Breast epithelium (tissue), 4 donors: ENCODE results near the gene BSN. TPM values are rescaled to one million over a fixed set of nuclear protein-coding genes. Genes with fewer than 3 reads are reported as not detected.

ENCODE experiments used
- DNase-seq, 2 donors: peaks; one replicate each; pipeline ENCODE4 v3.0.0-alpha.2; 2019; ENCODE audit warnings: low spot score in 2 of 2
- H3K27ac ChIP-seq, 2 donors: fragments of 200-600 bp; sonication (generic) in 1 of 2; one replicate each; pipeline ENCODE4 v1.5.1; 2016 to 2019; ENCODE audit warnings: mild to moderate bottlenecking in 1 of 2
- H3K27me3 ChIP-seq, 2 donors: fragments of 200-600 bp; sonication (generic) in 1 of 2; one replicate each; pipeline versions ENCODE4 v1.5.1 to v1.6.0; 2017 to 2019; ENCODE audit warnings: control low read depth in 1 of 2, mild to moderate bottlenecking in 1 of 2
- H3K36me3 ChIP-seq: fragments of 200-600 bp; one replicate; pipeline ENCODE4 v1.5.1; 2019
- H3K4me1 ChIP-seq, 2 donors: fragments of 200-600 bp; sonication (generic); one replicate each; pipeline ENCODE4 v1.5.1; 2016 to 2019; ENCODE audit warnings: control low read depth in 1 of 2
- H3K4me3 ChIP-seq, 3 donors: fragments of 200-600 bp; sonication (generic); 1 replicate in 2 of 3; 2 replicates in 1 of 3; pipeline ENCODE4 v1.5.1; 2016 to 2019; ENCODE audit warnings: mild to moderate bottlenecking in 3 of 3, moderate library complexity in 2 of 3
- H3K9me3 ChIP-seq, 2 donors: fragments of 200-600 bp; sonication (generic) in 1 of 2; one replicate each; pipeline ENCODE4 v1.5.1; 2016 to 2019; ENCODE audit warnings: control low read depth in 1 of 2
- POLR2A ChIP-seq: fragments of 450-650 bp; IDR thresholded peaks from one replicate; pipeline ENCODE4 v1.6.1; 2016; ENCODE audit warnings: antibody characterized with exemption, mild to moderate bottlenecking, moderate library complexity
- POLR2AphosphoS5 ChIP-seq, 3 donors: sonication (generic); formaldehyde crosslinking; IDR thresholded peaks; one replicate each; pipeline ENCODE4 v1.6.1; 2017; ENCODE audit warnings: antibody characterized with exemption in 3 of 3
- intact Hi-C: fragments of 100-400 bp; cut with DNase I; formaldehyde crosslinking; loops from one replicate; pipeline ENCODE4 v1.15.1; 2023; ENCODE audit warnings: low total_unique reads
- total RNA-seq, 3 donors: library from RNA; depleted of rRNA; stranded (reverse); fragments of >200 nt; gene quantifications; one replicate each; pipeline ENCODE4 v1.1.0, GENCODE V29; 2016
- TF ChIP-seq, protein P1 (sequence below), 3 donors: fragments of 450-650 bp; IDR thresholded peaks; one replicate each; pipeline ENCODE4 v1.5.1; 2016 to 2017; ENCODE audit warnings: antibody characterized with exemption in 3 of 3, mild to moderate bottlenecking in 3 of 3, moderate library complexity in 3 of 3

Gene BSN
- total RNA-seq, 3 donors from 2014 or later = 0.15 to 0.48 (median 0.33) TPM

DNA sequence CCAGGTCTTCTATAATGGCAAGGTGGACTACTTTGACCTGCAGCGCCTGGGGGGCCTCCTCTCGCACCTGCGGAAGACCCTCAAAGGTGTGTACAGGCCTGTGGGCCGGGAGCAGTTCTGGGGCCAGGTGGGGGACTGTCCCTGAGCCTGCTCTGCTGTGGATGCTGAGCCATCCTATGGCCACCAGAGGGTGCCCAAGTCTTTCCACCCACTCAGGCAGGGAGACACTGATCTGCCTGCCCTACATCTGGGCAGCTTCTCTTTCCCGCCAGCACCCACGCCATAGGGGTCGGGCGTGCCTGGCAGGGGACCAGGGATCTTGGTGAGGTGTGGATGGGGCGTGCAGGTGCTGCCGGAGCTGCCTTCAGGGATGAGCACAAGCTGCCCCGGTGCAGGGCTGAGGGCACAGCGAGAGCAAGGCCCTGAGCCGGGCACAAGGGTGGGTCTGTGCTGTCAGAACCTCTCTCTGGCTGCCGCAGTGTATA, 149.2 kb downstream of the BSN start:
- TF ChIP-seq POLR2AphosphoS5 (IDR thresholded peaks at IDR 0.05) (no peak), POLR2A (no peak)
- TF ChIP-seq, protein P1, sequence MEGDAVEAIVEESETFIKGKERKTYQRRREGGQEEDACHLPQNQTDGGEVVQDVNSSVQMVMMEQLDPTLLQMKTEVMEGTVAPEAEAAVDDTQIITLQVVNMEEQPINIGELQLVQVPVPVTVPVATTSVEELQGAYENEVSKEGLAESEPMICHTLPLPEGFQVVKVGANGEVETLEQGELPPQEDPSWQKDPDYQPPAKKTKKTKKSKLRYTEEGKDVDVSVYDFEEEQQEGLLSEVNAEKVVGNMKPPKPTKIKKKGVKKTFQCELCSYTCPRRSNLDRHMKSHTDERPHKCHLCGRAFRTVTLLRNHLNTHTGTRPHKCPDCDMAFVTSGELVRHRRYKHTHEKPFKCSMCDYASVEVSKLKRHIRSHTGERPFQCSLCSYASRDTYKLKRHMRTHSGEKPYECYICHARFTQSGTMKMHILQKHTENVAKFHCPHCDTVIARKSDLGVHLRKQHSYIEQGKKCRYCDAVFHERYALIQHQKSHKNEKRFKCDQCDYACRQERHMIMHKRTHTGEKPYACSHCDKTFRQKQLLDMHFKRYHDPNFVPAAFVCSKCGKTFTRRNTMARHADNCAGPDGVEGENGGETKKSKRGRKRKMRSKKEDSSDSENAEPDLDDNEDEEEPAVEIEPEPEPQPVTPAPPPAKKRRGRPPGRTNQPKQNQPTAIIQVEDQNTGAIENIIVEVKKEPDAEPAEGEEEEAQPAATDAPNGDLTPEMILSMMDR (IDR thresholded peaks at IDR 0.05) = peak; percentile 35 to 77 (median 67)
- no peaks in the 10 kb centered on the region for H3K27me3 ChIP-seq
- no peak overlapping the region for H3K27ac ChIP-seq
- no peaks in the 10 kb centered on the region for H3K36me3 ChIP-seq
- no peaks in the 10 kb centered on the region for H3K4me1 ChIP-seq
- H3K4me3 ChIP-seq = no peak overlapping the region
- H3K9me3 ChIP-seq = no peaks in the 10 kb centered on the region
- DNase-seq = peak in 1 of 2 donors; percentile 64
- intact Hi-C loops = no loop called here

DNA sequence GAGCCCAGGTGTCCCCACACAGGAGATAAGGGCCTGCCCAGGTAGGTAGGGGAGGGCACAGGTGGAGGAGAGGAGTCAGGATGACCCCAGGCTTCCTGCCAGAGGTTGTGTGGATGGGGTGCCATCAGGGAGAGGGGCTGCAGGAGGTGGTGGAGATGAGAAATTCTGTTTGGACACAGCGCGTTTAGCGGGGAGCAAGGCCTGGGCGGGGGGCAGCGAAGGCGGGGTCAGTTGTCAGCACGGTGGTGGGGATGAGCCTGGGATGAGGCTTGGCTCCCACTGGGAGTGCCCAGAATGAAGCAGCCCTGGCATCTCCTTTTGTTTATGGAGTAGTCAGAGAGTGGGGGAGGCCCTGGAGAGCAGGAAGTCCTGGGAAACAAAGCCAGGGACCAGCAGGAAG, 149.7 kb downstream of the BSN start:
- no peaks in the 10 kb centered on the region for H3K4me1 ChIP-seq
- TF ChIP-seq POLR2A (no peak), POLR2AphosphoS5 (IDR thresholded peaks at IDR 0.05) (no peak)
- TF ChIP-seq, protein P1 (IDR thresholded peaks at IDR 0.05) = no peak
- no peak overlapping the region for H3K4me3 ChIP-seq
- H3K27me3 ChIP-seq = no peaks in the 10 kb centered on the region
- no peaks in the 10 kb centered on the region for H3K36me3 ChIP-seq
- H3K9me3 ChIP-seq = no peaks in the 10 kb centered on the region
- no peak for DNase-seq
- no peak overlapping the region for H3K27ac ChIP-seq
- intact Hi-C loops = no loop called here

DNA sequence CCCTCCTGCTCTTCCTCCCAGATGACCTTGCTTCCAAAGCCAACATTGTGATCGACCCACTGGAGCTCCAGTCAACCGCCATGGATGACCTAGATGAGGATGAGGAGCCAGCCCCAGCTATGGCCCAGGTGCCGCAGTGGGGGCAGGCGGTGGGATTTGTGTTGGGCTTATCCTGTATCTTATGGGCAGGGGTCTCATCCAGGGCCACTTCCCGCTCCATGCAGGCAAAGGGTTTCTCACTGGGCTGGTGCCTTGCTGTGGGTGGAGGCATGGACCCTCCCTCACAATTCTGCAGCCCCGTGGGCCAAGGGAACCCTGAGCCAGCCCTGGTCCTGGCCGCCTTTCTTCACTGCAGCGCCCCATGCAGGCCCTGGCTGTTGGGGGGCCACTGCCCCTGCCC, 150.4 kb downstream of the BSN start:
- no peaks in the 10 kb centered on the region for H3K27me3 ChIP-seq
- TF ChIP-seq, protein P1 (IDR thresholded peaks at IDR 0.05) = no peak
- TF ChIP-seq POLR2AphosphoS5 (IDR thresholded peaks at IDR 0.05) (no peak), POLR2A (no peak)
- H3K27ac ChIP-seq = no peak overlapping the region
- H3K4me1 ChIP-seq = no peaks in the 10 kb centered on the region
- no peak overlapping the region for H3K4me3 ChIP-seq
- no peaks in the 10 kb centered on the region for H3K9me3 ChIP-seq
- H3K36me3 ChIP-seq = no peaks in the 10 kb centered on the region
- intact Hi-C loops = no loop called here
- DNase-seq = no peak

DNA sequence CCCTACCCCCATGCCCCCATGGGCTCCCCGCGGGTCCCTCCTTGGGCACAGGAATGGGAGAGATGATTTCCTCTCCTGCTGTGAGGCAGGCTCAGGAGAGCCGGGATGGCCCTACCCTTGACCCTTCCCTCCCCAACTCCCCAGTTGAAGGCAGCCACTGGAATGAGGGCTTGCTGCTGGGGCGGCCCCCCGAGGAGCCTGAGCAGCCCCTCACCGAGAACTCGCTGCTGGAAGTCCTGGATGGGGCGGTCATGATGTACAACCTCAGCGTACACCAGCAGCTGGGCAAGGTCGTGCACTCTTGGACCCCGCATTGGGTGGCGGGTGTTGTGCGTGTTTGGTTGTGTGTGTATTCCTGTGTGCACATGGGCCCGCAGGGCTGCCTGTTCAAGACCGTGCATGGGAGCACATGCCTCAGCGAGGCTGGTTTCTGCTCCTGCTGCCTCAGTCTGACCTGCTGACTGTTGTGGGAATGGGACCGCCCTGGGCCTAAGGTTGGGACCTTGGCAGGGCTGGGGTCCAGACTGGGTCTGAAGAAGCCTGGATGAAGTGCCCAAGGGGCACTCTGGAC, 151.2 kb downstream of the BSN start:
- no peak overlapping the region for H3K4me3 ChIP-seq
- intact Hi-C loops = no loop called here
- H3K27me3 ChIP-seq = no peaks in the 10 kb centered on the region
- no peak for TF ChIP-seq POLR2A
- TF ChIP-seq, protein P1 (IDR thresholded peaks at IDR 0.05) = no peak
- no peak for TF ChIP-seq POLR2AphosphoS5 (IDR thresholded peaks at IDR 0.05)
- H3K4me1 ChIP-seq = no peaks in the 10 kb centered on the region
- DNase-seq = no peak
- no peak overlapping the region for H3K27ac ChIP-seq
- H3K9me3 ChIP-seq = no peaks in the 10 kb centered on the region
- H3K36me3 ChIP-seq = no peaks in the 10 kb centered on the region

DNA sequence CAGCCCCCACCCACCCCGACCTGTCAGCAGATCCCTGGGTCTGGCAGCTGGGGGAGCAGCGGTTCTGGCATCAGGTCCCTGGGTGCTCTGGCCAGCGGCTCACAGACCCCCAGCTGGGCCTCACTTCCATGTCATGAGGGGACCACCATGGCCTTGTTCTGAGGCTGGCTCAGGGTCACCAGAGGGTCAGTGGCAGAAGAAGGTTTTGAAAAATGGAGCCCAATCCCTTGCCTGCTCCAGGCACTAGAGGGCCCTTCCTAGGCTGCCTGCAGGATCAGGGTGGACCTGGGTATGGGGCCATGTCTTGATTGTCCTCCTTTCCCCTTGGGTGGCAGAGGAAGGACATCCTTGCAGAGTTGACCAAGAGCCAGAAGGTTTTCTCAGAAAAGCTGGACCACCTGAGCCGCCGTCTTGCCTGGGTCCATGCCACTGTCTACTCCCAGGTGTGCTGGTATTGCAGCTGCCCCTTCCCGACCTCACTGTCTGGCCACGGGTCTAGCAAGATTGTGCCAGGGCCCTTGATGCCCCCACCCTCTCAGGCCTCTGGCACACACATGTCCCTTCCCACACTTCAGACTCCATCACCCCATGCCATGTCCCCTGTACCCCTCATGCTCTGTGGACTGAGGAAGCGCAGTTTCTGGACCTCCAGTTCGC, 152.3 kb downstream of the BSN start:
- Histone ChIP-seq H3K36me3 (no peaks in the 10 kb centered on the region), H3K27ac (no peak overlapping the region), H3K4me1 (no peaks in the 10 kb centered on the region), H3K4me3 (no peak overlapping the region), H3K9me3 (no peaks in the 10 kb centered on the region), H3K27me3 (no peaks in the 10 kb centered on the region)
- TF ChIP-seq, protein P1 (IDR thresholded peaks at IDR 0.05) = no peak
- TF ChIP-seq POLR2A (no peak), POLR2AphosphoS5 (IDR thresholded peaks at IDR 0.05) (no peak)
- DNase-seq = no peak
- intact Hi-C loops = no loop called here
